ENCODE results near the gene SMIM15.

GRCh38 chr5:61120534-61120933, 41.7 kb downstream of the SMIM15 start:
- TF ChIP-seq POLR2A (IDR thresholded peaks at IDR 0.05) (no peak), CTCF (IDR thresholded peaks at IDR 0.05) (no peak), EP300 (IDR thresholded peaks at IDR 0.05) (no peak)

Data from ovary (tissue), 3 donors.